HEK293T (cell line): ENCODE measurements around the gene SNED1.

Source experiments
- CTCF ChIA-PET: fragments of 350-600 bp; formaldehyde crosslinking; extraction: SDS; loops from one replicate; lab custom pipeline; 2021; ENCODE audit warnings: antibody characterized with exemption, inconsistent platforms; lab: Yijun Ruan, JAX
- POLR2A ChIA-PET: fragments of 350-600 bp; formaldehyde crosslinking; extraction: SDS; loops from one replicate; lab custom pipeline; 2020; ENCODE audit warnings: antibody characterized with exemption, inconsistent platforms; lab: Yijun Ruan, JAX
- DNase-seq: peaks from one replicate; pipeline ENCODE4 v3.0.0; 2012; ENCODE audit warnings: mixed read lengths; ENCODE audit errors: extremely low spot score
- ARNT ChIP-seq: fragments of 450-650 bp; IDR thresholded peaks from 2 replicates; pipeline ENCODE4 v1.6.1; 2017; ENCODE audit warnings: mild to moderate bottlenecking
- BHLHE40 ChIP-seq: fragments of 450-650 bp; IDR thresholded peaks from 2 replicates; pipeline ENCODE4 v1.6.1; 2016; ENCODE audit warnings: mild to moderate bottlenecking, moderate library complexity, borderline replicate concordance
- CTBP1 ChIP-seq: fragments of 450-650 bp; IDR thresholded peaks from 2 replicates; pipeline ENCODE4 v1.6.1; 2016; ENCODE audit warnings: borderline replicate concordance
- ELF4 ChIP-seq: fragments of 450-650 bp; IDR thresholded peaks from 2 replicates; pipeline ENCODE4 v1.6.1; 2017; ENCODE audit warnings: antibody characterized with exemption
- FOXA1 ChIP-seq: fragments of 450-650 bp; IDR thresholded peaks from 2 replicates; pipeline ENCODE4 v1.6.1; 2016; ENCODE audit warnings: mild to moderate bottlenecking
- FOXK2 ChIP-seq: fragments of 450-650 bp; IDR thresholded peaks from 2 replicates; pipeline ENCODE4 v1.6.1; 2016; ENCODE audit warnings: mild to moderate bottlenecking
- FOXM1 ChIP-seq: fragments of 450-650 bp; IDR thresholded peaks from 2 replicates; pipeline ENCODE4 v1.6.1; 2017; ENCODE audit warnings: mild to moderate bottlenecking, borderline replicate concordance
- HDGF ChIP-seq: fragments of 450-650 bp; IDR thresholded peaks from 2 replicates; pipeline ENCODE4 v1.6.1; 2017; ENCODE audit warnings: antibody characterized with exemption, borderline replicate concordance
- L3MBTL2 ChIP-seq: fragments of 450-650 bp; conservative IDR thresholded peaks from 2 replicates; pipeline ENCODE4 v1.6.1; 2016; ENCODE audit warnings: mild to moderate bottlenecking
- LEF1 ChIP-seq: fragments of 450-650 bp; IDR thresholded peaks from 2 replicates; pipeline ENCODE4 v1.6.1; 2017; ENCODE audit warnings: mild to moderate bottlenecking, borderline replicate concordance
- NFRKB ChIP-seq: fragments of 450-650 bp; IDR thresholded peaks from 2 replicates; pipeline ENCODE4 v1.6.1; 2016; ENCODE audit warnings: mild to moderate bottlenecking, moderate library complexity
- PKNOX1 ChIP-seq: fragments of 450-650 bp; IDR thresholded peaks from 2 replicates; pipeline ENCODE4 v1.6.1; 2016
- SP1 ChIP-seq: fragments of 450-650 bp; IDR thresholded peaks from 2 replicates; pipeline ENCODE4 v1.6.1; 2017
- SUZ12 ChIP-seq: fragments of 450-650 bp; IDR thresholded peaks from 2 replicates; pipeline ENCODE4 v1.6.1; 2016; ENCODE audit warnings: mild to moderate bottlenecking
- TARDBP ChIP-seq: fragments of 450-650 bp; IDR thresholded peaks from 2 replicates; pipeline ENCODE4 v1.6.1; 2016
- ZNF384 ChIP-seq: fragments of 450-650 bp; IDR thresholded peaks from 2 replicates; pipeline ENCODE4 v1.6.1; 2016

SNED1 gene

GRCh38 chr2:241141214-241141770 lies 142.9 kb downstream of the SNED1 start:
- no peak for DNase-seq
- CTCF ChIA-PET = no interaction called here
- POLR2A ChIA-PET = interaction anchor here (1.6 kb wide), 1 partner anchor 8 kb away, joined by 6 read pairs; the partner anchor contains the start of gene PASK
- TF ChIP-seq ZNF384 (no peak), ELF4 (no peak), SP1 (no peak), NFRKB (no peak), BHLHE40 (no peak), FOXM1 (no peak), PKNOX1 (no peak), SUZ12 (no peak), HDGF (no peak), LEF1 (no peak), ARNT (no peak), FOXA1 (no peak), FOXK2 (no peak), TARDBP (no peak), CTBP1 (no peak), L3MBTL2 (no peak)

DNA sequence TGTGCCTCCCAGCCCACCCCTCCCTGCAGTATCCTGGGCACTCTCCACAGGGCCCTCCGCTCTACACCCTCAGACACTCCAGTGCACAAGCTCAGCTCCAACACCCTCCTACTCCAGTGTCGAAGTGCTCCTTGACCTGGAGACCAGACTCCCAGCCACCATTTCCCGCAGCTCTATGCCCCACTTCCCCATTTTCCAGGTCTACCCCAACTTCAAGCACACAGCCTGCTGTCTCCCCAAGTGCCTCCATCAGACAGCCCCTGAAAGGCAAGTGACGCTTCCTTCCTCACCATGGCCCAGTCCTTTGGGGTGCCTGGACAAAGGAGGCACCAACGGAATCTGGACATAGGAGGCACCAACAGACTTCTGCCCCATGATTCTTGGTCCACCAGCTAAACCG lies 143.6 kb downstream of the SNED1 start:
- TF ChIP-seq BHLHE40 (no peak), TARDBP (no peak), HDGF (no peak), FOXA1 (no peak), NFRKB (no peak), PKNOX1 (no peak), ARNT (no peak), CTBP1 (no peak), ZNF384 (no peak), ELF4 (no peak), FOXK2 (no peak), L3MBTL2 (no peak), SUZ12 (no peak), SP1 (no peak), LEF1 (no peak)
- DNase-seq = no peak
- ChIA-PET POLR2A (no interaction called here), CTCF (no interaction called here)

- POLR2A ChIA-PET = no interaction called here
Observed at GRCh38 chr2:241142593-241142992, 144.2 kb downstream of the SNED1 start.

More at GRCh38 chr2:241142593-241142992, 144.2 kb downstream of the SNED1 start:
- TF ChIP-seq TARDBP (no peak), SUZ12 (no peak), ELF4 (no peak), ARNT (no peak), CTBP1 (no peak), HDGF (no peak), FOXA1 (no peak), PKNOX1 (no peak), FOXM1 (no peak), FOXK2 (no peak), BHLHE40 (no peak), SP1 (no peak), ZNF384 (no peak), LEF1 (no peak), NFRKB (no peak)
- CTCF ChIA-PET = no interaction called here
- DNase-seq = no peak
